GM21526 (cell line): ENCODE measurements around the gene FAM240A.
A peak's percentile ranks its signal among the peaks of the same experiment; 100 is the strongest.

Experiments
- ATAC-seq: cut with Tn5 transposase; IDR thresholded peaks from one replicate; pipeline ENCODE4 v1.9.1; 2021; ENCODE audit warnings: moderate library complexity; ENCODE audit not compliant: unreplicated experiment, low FRiP score

FAM240A gene

DNA sequence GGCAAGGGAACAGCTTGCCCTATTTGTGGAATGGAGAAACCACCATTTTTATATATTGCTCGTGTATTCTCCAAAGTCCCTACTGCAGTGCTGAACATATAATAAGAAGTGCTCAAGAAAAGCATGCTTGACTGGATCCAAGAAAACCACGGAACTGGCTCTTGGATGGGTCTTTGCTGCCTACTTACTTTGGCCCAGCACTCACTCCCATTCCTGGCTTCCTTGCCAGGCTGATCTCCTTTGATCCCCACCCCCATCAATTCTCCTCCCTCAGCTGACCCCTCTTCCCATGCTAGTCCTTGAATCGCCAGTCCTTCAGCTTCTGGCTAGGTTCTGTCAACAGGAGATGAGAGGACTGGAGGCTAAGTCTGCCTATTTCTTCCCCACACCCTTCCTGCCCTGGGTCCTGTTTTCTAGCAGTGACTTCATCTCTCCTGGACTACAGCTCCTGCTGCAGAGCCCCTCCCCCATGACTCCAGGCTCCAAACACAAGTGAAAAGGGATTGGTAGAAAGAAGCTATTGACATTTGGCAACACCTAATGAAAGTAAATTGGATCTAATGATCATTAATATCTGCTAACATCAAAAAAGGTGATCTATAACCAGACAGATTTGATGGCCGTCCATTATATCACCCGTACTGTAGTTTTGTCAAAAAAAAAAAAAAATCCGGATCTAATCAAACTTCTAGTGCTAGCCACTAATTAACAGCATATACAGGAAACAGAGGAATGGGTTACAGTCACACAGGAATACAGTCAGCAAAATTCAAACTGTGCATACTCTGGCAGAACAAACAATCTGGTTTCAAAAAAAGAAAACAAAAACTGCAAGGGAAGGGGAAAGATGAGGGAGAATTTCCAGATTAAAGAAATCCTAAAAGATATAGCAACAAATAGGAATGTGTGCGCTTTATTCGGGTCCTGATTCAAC, 7.8 kb downstream of the FAM240A start:
- no peak for ATAC-seq

DNA sequence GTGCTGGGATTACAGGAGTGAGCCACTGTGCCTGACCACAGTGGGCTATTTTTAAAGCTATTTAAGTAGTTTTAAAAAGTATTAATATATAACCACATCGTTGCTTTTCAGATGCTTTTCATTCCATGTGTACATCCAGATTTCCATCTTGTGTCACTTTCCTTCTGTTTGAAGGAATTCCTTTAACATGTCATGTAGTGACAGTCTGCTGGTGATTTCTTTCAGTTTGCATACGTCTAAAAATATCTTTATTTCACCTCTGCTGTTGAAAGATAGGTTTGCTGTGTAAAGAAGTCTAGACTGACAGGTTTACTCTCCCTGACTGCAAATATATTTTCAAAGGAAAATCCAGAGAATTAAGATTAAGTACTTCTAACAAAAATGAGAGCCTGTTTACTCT, 12.2 kb downstream of the FAM240A start:
- ATAC-seq, result no peak

DNA sequence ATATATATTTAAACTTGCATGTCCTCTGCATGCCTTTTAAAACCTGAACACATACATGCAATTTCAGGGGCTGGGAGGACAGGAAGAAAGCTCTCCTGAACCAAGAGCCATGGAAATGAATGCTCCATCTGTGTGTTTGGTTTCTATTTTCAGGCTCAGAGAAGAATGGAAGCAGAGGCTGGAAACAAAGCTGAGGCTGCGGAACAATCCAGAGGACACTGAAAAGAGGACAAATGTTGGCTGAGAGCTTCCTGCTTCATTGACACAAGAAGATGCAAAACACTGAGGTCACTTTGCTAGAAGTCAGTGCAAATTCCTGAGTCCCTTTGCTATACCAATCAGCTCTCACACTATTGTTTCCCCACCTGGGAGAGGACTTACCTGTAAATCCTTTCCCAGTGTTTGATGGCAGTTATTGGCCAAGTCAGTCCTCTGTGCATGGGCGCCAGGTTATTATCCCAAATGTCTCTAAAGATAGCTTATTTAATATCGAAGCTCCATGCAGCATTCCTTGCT, 12.7 kb downstream of the FAM240A start:
- no peak for ATAC-seq

DNA sequence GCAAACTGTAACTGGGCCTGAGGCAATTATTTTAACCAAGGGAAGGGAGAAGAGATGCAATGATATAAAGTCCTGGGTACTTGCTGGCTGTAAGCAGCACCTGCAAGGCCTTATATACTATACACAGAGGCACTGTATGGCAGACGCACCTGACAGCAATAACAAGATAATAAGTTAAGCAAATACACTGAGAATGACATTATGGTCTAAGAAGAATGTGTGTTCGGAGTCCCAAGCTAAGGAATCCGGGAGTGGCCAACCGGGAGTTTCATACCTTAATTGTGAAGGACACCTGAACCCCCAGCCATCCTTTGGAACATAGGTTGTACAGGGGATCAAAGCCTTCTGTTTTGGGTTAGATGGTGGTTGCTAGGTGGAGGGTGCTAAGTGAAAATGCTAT, 13.7 kb downstream of the FAM240A start:
- ATAC-seq, result no peak

DNA sequence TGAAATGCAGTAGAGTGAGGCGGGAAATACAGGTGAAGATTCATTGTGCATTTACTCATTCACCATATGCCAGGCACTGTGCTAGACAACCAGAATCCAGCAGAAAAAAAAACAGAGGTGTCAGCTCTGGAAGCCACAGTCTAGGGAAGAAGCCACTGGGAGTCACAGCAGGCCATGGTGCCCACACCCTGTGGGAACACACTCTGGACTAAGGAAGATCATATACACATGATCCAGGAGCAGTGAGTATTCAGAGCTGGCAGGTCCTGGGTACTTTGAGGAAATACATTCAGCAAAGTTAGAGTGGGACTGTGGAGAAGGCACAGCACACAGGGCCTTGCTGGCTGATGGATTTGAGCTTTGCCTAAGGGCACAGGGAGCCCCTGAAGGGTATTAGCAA, 14.8 kb downstream of the FAM240A start:
- no peak for ATAC-seq

DNA sequence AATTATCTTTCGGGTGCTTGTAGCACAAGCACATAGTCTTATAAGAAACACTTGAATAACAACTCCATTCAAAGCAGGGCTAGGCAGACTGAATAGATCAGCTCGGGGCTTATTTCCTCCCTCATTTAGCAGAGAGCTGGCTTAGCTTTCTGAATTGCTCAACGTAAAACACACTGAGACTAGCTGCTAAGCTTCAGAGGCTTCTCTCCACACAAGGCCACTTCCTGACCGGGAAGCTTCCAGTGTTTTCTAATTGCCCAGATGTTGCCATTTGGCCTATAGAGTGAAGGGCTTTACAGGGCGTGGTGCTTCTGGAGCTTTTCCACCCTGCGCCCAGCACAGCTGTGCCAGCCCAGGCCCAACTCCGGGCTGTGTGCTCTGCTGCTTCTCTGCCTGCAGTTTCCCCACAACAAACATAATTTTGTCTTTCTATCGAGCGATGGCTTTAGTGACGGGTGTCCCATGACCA, 16.6 kb downstream of the FAM240A start:
- no peak for ATAC-seq

DNA sequence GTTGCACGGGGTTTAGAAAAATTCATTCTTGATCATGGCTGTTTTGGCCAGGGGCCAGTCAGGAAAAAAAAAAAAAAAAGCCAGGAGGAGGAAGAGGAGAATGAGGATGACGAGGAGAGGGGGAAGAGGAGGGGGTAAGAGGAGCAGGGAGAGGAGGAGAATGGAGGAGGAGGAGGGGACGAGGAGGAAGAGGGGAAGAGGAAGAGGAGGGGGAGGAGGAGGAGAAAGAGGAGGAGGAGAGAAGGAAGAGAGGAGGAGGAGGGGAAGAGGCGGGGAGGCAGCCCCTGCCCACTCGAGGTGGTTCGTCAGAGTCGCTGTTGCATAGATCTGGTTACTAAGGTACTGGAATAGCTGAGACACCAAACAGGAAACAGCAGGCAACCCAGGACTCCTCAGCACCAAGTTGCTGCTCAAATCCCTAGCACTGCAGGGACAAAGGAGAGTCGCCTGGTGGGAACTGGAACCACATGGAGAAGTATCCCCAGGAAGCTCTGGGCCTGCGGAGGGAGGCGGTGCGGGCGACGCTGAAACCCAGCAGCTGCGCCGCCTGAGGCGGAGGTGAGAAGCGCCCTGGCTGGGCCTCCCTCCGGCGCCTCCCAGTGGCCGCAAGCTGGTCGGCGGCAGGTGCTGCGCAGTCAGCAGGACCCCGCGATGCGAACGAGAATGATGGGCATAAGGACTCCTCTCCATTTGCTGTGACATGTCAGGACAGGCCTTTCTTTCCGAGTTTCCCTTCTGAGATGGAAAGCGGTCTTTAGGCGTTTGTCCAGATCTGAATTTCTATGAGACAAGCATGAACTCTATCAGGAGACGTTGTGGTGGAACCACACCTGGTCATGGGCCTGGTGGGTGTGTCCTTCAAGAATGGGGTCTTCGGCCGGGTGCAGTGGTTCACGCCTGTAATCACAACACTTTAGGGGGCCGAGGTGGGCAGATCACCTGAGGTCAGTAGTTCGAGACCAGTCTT, 17.5 kb downstream of the FAM240A start:
- peak; percentile 91 for ATAC-seq

DNA sequence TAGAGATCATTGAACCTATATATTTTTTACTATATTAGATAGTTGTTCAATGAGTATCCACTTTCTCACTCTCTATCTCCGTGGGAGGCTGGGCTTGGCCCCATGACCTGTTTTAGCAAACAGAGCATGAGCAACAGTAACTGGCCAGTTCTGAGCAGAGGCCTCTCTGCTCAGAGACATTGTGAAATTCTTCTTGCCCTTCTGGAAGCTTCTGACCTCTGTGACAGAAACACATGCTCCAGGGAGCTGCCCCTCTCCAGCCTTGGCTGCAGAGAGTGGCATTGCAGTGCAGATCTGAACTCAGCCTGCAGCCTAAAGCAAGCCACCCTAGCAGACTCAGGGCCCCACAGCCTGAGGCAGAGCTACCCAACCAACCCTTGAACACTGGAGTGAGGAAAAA, 20.5 kb downstream of the FAM240A start:
- no peak for ATAC-seq

DNA sequence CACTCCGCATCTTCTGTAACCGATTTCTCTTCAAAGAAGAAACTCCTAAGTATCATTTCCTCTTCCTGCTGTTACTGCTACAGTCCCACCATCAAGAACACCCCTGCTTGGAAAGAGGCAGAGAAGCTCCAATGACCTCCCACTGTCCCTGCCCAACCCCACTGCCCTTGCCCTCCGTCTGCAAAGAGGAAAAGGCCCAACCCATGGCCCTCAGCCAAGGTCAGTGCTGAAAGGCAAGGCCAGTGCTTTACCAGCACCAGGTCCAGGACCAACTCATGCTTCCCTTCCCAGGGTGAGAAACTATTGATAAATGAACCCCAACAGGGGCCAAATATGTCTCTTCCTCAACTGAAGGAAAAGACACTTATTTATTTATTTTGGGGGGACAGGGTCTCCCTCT, 22.5 kb downstream of the FAM240A start:
- ATAC-seq, result no peak

DNA sequence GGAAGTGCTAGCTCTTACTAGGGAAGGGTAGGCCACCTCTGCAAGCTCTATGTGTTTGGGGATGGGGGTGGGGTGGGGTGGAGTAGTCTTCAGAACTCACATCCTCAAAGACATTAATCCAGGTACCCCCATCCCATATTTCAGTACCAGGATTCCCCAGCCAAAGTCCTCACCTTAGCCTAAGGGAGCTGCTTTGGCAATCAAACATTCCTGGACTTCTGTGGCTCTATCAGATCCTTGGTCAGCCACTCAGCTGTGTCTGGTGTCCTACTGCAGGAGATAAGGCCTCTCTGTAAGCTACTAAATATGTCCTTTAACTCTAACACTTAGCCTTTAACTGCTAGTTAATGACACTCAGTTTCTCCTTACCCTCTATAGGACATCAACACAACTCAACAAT, 26.9 kb downstream of the FAM240A start:
- no peak for ATAC-seq

DNA sequence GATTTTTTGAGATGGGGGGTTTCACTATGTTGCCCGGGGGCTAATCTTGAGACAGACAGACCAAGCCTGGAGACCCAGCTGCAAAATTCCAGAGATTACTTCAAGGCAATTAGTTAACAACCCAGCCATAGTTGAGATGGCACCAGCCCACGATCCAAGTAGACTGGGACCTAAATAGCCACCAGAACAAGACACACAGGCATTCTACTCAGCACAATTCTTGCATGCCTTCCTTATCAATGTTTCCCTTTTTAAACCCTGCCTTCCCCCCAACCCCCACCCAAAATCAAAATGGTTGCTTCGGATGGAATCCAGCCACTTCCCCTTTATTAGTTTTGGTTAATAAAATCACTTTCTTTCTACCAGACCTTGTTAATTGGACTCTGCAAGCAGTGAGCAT, 28.6 kb downstream of the FAM240A start:
- no peak for ATAC-seq

DNA sequence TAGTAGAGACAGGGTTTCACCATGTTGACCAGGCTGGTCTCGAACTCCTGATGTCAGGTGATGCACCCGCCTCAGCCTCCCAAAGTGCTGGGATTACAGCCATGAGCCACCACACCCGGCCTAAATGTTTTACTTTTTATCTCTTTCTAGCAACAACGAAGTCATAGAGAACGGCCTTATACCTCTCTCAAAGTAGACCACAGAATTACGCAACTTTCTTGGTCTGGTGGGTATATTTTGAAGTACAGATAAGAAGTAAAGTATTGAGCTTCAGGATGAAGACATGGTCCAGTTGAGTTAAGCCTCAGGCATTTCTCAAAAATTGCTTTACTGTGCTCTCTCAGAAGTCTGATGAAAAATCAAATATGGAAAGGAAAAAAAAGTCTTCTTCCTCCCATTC, 30.6 kb downstream of the FAM240A start:
- no peak for ATAC-seq

DNA sequence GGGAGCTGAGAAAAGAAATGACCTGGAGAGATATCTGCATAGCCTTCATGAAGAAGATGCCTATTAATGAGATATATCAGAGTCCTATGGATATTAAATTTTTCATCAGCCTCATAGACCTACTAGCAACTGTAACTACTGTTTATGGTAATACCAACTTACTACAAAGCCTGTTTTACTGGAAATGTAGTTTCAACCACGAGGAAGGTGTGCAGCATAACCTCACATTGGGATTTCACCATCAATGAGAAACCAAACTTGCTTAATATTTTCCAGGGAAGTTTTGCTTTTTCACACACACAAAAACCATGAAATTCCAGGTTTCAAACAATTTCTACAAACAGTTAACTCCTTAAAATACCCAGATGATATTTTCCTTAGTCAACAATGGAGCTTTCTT, 31.4 kb downstream of the FAM240A start:
- ATAC-seq, result no peak

DNA sequence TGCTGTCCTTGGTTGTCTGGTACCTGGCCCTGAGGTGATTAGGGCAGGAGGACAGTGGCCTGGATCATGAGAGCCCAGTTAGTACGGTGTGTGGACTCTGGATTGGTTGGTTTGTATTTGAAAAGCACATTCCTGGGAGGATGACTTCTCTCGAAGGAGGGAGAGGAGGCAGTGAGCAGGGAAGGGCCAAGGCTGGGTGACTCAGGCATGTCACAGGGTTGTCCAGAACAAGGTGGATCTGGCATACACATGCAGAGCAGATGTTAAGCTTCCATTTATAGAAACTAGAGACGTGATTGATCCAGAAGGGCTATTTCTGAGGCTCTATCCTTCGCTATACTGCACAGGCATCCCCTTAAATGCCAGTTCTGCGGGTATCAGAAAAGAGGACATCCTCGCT, 34.4 kb downstream of the FAM240A start:
- no peak for ATAC-seq

DNA sequence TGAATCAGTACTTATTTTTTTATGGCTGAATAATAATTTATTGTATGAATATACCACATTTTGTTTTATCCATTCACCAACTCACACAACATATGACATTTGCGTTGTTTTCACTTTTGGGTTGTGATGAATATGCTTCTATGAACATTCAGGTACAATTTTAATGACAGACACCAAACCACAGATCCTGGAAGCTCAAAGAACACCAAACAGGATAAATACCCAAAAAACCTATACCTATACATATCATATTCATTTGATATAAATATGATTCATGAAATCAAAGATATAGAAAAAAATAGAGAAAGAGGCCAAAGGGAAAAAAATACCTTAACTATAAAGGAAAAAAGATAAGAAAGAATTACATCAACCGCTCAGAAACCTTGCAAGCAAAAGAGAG, 35.8 kb downstream of the FAM240A start:
- ATAC-seq, result no peak

DNA sequence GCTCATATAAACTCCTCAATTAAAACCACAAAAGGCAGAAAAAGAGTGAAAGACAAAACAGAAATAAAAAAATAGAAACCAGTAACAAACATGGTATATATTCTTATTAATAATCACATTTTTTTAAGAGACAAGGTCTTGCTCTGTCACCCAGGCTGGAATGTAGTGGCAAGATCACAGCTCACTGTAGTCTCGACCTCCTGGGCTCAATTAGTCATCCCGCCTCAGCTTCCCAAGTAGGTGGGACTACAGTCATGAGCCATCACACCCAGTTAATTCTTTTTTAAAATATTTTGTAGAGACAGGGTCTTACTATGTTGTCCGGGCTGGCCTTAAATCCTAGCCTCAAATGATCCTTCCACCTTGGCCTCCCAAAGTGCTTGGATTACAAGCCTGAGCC, 37.1 kb downstream of the FAM240A start:
- ATAC-seq, result no peak

DNA sequence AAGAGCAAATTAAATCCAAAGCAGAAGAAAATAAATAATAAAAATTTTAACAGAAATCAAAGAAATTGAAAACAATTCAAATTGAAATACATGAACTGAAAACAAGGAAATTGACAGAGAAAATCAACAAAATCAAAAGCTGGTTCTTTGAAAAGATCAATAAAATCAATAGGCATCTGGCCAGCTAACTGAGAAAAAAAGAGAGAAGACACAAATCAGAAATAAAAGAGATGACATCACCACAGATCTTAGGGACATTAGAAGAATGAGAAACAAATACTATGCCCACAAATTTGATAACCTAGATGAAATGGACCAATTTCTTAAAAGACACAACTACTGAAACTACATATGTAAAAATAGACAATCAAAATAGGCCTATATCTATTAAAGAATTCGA, 38.8 kb downstream of the FAM240A start:
- no peak for ATAC-seq

DNA sequence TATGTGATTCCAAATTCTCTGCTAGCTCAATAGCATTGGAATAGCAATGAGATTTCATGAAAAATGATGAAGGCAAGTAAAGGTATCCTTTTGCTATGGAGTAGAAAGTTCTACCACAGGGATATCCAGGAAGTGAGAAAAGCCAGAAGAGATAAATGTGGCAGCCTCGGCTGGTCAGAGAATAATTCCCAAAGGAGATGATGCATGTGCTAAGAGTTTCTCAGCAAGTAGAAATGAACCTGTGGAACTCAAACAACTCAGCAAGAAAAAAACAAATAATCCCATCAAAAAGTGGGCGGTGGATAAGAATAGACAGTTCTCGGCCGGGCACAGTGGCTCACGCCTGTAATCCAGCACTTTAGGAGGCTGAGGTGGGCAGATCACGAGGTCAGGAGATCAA, 42.9 kb downstream of the FAM240A start:
- ATAC-seq, result no peak

DNA sequence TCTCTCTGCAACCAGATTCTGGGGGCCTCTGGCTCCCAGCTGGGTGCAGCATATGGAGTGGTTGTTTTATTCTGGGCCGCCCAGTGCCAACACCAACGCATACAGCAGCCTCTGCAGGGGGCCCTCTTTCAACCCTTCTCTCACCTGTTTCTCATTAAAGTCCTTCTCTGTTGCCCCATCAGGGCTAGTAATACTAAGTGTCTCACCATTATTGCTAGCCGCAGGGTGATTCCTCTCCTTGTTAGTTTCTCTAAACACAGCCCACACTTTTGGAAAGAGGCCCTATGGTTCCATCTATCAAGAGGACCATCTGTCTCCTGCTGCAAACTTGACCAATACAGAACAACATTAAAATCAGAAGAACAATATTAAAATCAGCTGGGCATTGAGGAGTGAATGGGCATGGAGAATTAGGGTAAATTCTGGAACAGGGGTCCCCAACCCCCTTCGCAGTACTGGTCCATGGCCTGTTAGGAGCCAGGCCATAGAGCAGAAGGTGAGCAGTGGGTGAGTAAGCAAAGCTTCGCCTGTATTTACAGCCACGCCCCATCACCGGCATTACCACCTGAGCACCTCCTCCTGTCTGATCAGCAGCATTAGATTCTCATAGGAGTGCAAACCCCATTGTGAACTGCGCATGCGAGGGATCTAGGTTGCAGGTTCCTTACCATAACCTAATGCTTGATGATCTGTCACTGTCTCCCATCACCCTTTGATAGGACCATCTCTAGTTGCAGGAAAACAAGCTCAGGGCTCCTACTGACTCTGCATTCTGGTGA, 44.6 kb downstream of the FAM240A start:
- no peak for ATAC-seq

DNA sequence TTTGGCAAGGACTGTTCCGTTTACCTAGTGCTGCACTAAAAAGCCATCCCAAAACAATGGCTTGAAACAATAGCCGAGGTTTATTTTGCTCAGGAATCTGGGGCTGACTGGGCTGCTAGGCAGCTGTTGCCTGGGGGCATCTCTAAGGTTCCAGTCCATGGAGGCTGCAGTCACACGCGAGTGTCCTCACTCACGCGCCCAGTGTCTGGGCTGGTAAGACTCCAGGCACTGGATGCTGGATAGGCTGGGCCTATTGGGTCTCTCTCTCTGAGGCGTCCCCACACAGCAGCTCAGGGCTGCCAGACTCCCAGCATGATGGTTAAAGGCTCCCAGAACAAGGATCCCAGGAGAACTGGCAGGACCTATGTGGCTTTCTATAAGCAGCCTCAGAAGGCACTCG, 47.0 kb downstream of the FAM240A start:
- no peak for ATAC-seq
